GM12891 (cell line): ENCODE results near the gene DERL2.

Source experiments
- POLR2A ChIP-seq: IDR thresholded peaks from 2 replicates; pipeline ENCODE4 v1.6.1; 2011; ENCODE audit warnings: low read depth, low read length, control low read depth
- POLR2AphosphoS5 ChIP-seq: IDR thresholded peaks from 2 replicates; pipeline ENCODE4 v1.6.1; 2011; ENCODE audit warnings: low read depth, low read length, control low read depth
- SPI1 ChIP-seq: IDR thresholded peaks from 2 replicates; pipeline ENCODE4 v1.6.1; 2011; ENCODE audit warnings: low read depth, low read length, control low read depth

DNA sequence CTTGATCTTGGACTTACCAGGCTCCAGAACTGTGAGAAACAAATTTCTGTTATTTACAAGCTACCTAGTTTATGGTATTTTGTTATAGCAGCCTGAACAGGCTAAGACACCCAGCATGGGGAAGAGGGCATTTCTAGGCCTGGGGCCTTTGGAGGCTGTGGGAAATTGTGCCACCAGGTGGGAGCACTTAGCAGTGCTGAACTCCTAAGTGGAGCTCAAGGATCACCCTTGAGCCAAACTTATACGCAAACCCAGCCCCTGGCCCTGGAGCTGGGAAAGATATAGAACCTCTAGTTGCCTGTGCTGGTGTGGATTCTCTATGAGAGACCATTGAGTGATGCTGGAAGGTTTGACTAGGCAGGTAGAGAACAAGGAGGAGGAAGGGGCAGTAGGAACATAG is 36.5 kb upstream of the DERL2 start:
- TF ChIP-seq POLR2A (no peak), POLR2AphosphoS5 (no peak), SPI1 (no peak)
